ENCODE data around the gene MAN1A2.

DNA sequence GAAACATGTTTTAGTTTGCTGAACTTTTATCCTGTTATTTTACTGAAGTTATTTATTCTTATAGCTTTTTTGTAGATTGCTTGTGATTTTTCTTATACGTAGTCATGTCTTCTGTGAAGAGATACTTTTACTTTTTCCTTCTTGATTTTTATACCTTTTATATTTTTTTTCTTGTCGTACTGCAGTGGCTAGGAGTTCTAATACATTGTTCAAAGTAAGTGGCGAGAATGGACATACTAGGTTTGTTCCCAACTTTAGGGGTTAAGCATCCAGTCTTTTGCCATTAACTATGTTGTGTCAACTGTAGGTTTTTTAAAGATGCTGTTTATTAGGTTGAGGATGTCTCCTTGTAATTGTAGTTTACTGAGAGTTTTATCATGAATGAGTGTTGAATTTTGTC is 36.3 kb downstream of the MAN1A2 start:
- TF ChIP-seq EZH2 (IDR thresholded peaks at IDR 0.05; ENCODE audit: insufficient read depth, poor library complexity, severe bottlenecking) (no peak), EZH2phosphoT487 (IDR thresholded peaks at IDR 0.05; ENCODE audit: insufficient read depth, low read depth) (no peak)
